Mesendoderm (in vitro differentiated cells): ENCODE data around the gene HOXA9.
A peak's percentile ranks its signal among the peaks of the same experiment; 100 is the strongest.

Source experiments
- DNase-seq: peaks from one replicate; pipeline ENCODE4 v3.0.0; 2013
- H2AK5ac ChIP-seq: 2 replicates; pipeline ENCODE4 v1.6.1; 2013; ENCODE audit warnings: low read length, inconsistent platforms
- H2BK120ac ChIP-seq: 2 replicates; pipeline ENCODE4 v1.6.1; 2013; ENCODE audit warnings: low read depth, mild to moderate bottlenecking, low read length, moderate library complexity, mixed read lengths
- H2BK15ac ChIP-seq: replicated peaks from 2 replicates; pipeline ENCODE4 v1.6.1; 2013; ENCODE audit warnings: low read depth, mild to moderate bottlenecking, moderate library complexity
- H2BK5ac ChIP-seq: 2 replicates; pipeline ENCODE4 v1.6.1; 2013; ENCODE audit warnings: low read length, inconsistent platforms
- H3K18ac ChIP-seq: 2 replicates; pipeline ENCODE4 v1.6.1; 2013; ENCODE audit warnings: mild to moderate bottlenecking, low read length, mixed read lengths
- H3K23ac ChIP-seq: one replicate; pipeline ENCODE4 v1.6.1; 2013; ENCODE audit warnings: low read length
- H3K27ac ChIP-seq: 2 replicates; pipeline ENCODE4 v1.5.1; 2013; ENCODE audit warnings: low read depth, mild to moderate bottlenecking, inconsistent platforms, low read length, moderate library complexity
- H3K27me3 ChIP-seq: 2 replicates; pipeline ENCODE4 v1.6.1; 2013; ENCODE audit warnings: low read length, control low read depth, mild to moderate bottlenecking, inconsistent platforms; ENCODE audit not compliant: insufficient read depth, poor library complexity
- H3K36me3 ChIP-seq: 2 replicates; pipeline ENCODE4 v1.6.1; 2013; ENCODE audit warnings: low read length, inconsistent platforms; ENCODE audit not compliant: control insufficient read depth, insufficient read depth
- H3K4ac ChIP-seq: one replicate; pipeline ENCODE4 v1.6.1; 2013; ENCODE audit warnings: low read depth, mild to moderate bottlenecking, low read length, moderate library complexity
- H3K4me1 ChIP-seq: 2 replicates; pipeline ENCODE4 v1.6.1; 2013; ENCODE audit warnings: low read depth, low read length, inconsistent platforms; ENCODE audit not compliant: control insufficient read depth
- H3K4me2 ChIP-seq: 2 replicates; pipeline ENCODE4 v1.6.1; 2013; ENCODE audit warnings: low read length
- H3K4me3 ChIP-seq: 2 replicates; pipeline ENCODE4 v1.5.1; 2013; ENCODE audit warnings: mild to moderate bottlenecking, low read length
- H3K56ac ChIP-seq: one replicate; pipeline ENCODE4 v1.6.1; 2013; ENCODE audit warnings: low read length
- H3K79me1 ChIP-seq: 2 replicates; pipeline ENCODE4 v1.6.1; 2013; ENCODE audit warnings: low read length, inconsistent platforms
- H3K79me2 ChIP-seq: 2 replicates; pipeline ENCODE4 v1.6.1; 2013; ENCODE audit warnings: mild to moderate bottlenecking, low read length; ENCODE audit not compliant: control insufficient read depth, insufficient read depth
- H3K9ac ChIP-seq: 2 replicates; pipeline ENCODE4 v1.6.1; 2013; ENCODE audit warnings: low read length, inconsistent platforms
- H4K5ac ChIP-seq: one replicate; pipeline ENCODE4 v1.6.1; 2013; ENCODE audit warnings: low read length
- H4K8ac ChIP-seq: one replicate; pipeline ENCODE4 v1.6.1; 2013; ENCODE audit warnings: low read depth, mild to moderate bottlenecking, control low read depth, low read length, moderate library complexity
- WGBS: extraction: QIAGEN DNeasy Blood & Tissue Kit; methylation state at CpG from one replicate; pipeline ENCODE4 v1.1.7; 2013; ENCODE audit warnings: low lambda C conversion rate, missing lambda C conversion rate; ENCODE audit not compliant: insufficient coverage; ENCODE audit errors: extremely low coverage; 5-methylcytosine and 5-hydroxymethylcytosine counted together

HOXA9 gene

GRCh38 chr7:27175626-27176523, 10.5 kb upstream of the HOXA9 start:
- no peak overlapping the region for H3K27ac ChIP-seq
- no peak overlapping the region for H3K4ac ChIP-seq
- no peak overlapping the region for H3K18ac ChIP-seq
- no peaks in the 10 kb centered on the region for H3K36me3 ChIP-seq
- no peak overlapping the region for H2AK5ac ChIP-seq
- H3K23ac ChIP-seq, result peak overlapping the region; percentile 31
- no peaks in the 10 kb centered on the region for H3K79me1 ChIP-seq
- DNase-seq, result no peak
- no peak overlapping the region for H4K8ac ChIP-seq
- no peak overlapping the region for H2BK120ac ChIP-seq
- H3K4me3 ChIP-seq, result no peak overlapping the region
- H3K79me2 ChIP-seq, result no peaks in the 10 kb centered on the region
- H3K27me3 ChIP-seq, result peaks cover 95% of the 10 kb centered on the region
- no peak overlapping the region for H4K5ac ChIP-seq
- no peak overlapping the region for H2BK15ac ChIP-seq
- no peaks in the 10 kb centered on the region for H3K4me1 ChIP-seq
- no peak overlapping the region for H3K56ac ChIP-seq
- H2BK5ac ChIP-seq, result no peak overlapping the region
- H3K9ac ChIP-seq, result no peak overlapping the region
- no CpG with 5 or more reads among the region's 40 CpGs for WGBS
- no peak overlapping the region for H3K4me2 ChIP-seq

GRCh38 chr7:27174874-27175625, 9.7 kb upstream of the HOXA9 start:
- Histone ChIP-seq H3K79me2 (no peaks in the 10 kb centered on the region), H3K56ac (no peak overlapping the region), H3K4ac (no peak overlapping the region), H4K8ac (no peak overlapping the region), H2BK15ac (no peak overlapping the region), H3K23ac (no peak overlapping the region), H3K27ac (no peak overlapping the region), H3K4me2 (no peak overlapping the region), H3K79me1 (no peaks in the 10 kb centered on the region), H2BK120ac (no peak overlapping the region), H2BK5ac (no peak overlapping the region), H3K4me3 (no peak overlapping the region), H3K9ac (no peak overlapping the region), H4K5ac (no peak overlapping the region), H2AK5ac (no peak overlapping the region), H3K36me3 (no peaks in the 10 kb centered on the region), H3K4me1 (no peaks in the 10 kb centered on the region), H3K18ac (no peak overlapping the region), H3K27me3 (peaks cover 89% of the 10 kb centered on the region)
- no CpG with 5 or more reads among the region's 12 CpGs for WGBS
- DNase-seq, result peak; percentile 52

GRCh38 chr7:27173956-27174873, 8.9 kb upstream of the HOXA9 start, which contains the start of gene HOXA10:
TSS of gene HOXA10 (minus strand) at chr7:27174320. CDS start at chr7:27174306, 14 bp downstream.
- no peaks in the 10 kb centered on the region for H3K36me3 ChIP-seq
- no peak within 1 kb of the TSS for H2AK5ac ChIP-seq
- H3K9ac ChIP-seq, result no peak within 1 kb of the TSS
- H3K4ac ChIP-seq, result no peak within 1 kb of the TSS
- H3K18ac ChIP-seq, result peak within 1 kb of the TSS; percentile 5
- H3K4me2 ChIP-seq, result peak within 1 kb of the TSS; percentile 34
- no peak within 1 kb of the TSS for H4K8ac ChIP-seq
- no peak within 1 kb of the TSS for H4K5ac ChIP-seq
- no peak within 1 kb of the TSS for H3K4me3 ChIP-seq
- H2BK5ac ChIP-seq, result no peak within 1 kb of the TSS
- peak within 1 kb of the TSS; percentile 25 for H3K56ac ChIP-seq
- peaks cover 89% of the 10 kb centered on the region for H3K27me3 ChIP-seq
- no peaks in the 10 kb centered on the region for H3K79me1 ChIP-seq
- no peak within 1 kb of the TSS for H2BK15ac ChIP-seq
- no CpG with 5 or more reads among the region's 82 CpGs for WGBS
- H2BK120ac ChIP-seq, result no peak within 1 kb of the TSS
- no peak within 1 kb of the TSS for H3K23ac ChIP-seq
- no peak for DNase-seq
- H3K79me2 ChIP-seq, result no peaks in the 10 kb centered on the region
- H3K4me1 ChIP-seq, result no peaks in the 10 kb centered on the region
- H3K27ac ChIP-seq, result no peak within 1 kb of the TSS

- Histone ChIP-seq H3K4me1 (no peaks in the 10 kb centered on the region), H2BK5ac (no peak overlapping the region), H3K4me3 (no peak overlapping the region), H2AK5ac (no peak overlapping the region), H2BK120ac (no peak overlapping the region), H3K27ac (no peak overlapping the region), H3K79me2 (no peaks in the 10 kb centered on the region), H3K36me3 (no peaks in the 10 kb centered on the region), H3K23ac (no peak overlapping the region), H3K9ac (no peak overlapping the region), H3K27me3 (peaks cover 90% of the 10 kb centered on the region), H3K4ac (no peak overlapping the region), H3K4me2 (peak overlapping the region; percentile 34), H4K5ac (no peak overlapping the region), H4K8ac (no peak overlapping the region), H3K79me1 (no peaks in the 10 kb centered on the region), H3K18ac (peak overlapping the region; percentile 5), H3K56ac (peak overlapping the region; percentile 25), H2BK15ac (no peak overlapping the region)
- no peak for DNase-seq
- WGBS, result no CpG with 5 or more reads among the region's 59 CpGs
Measured at GRCh38 chr7:27173511-27173955, 8.2 kb upstream of the HOXA9 start.

- Histone ChIP-seq H3K4me1 (no peaks in the 10 kb centered on the region), H3K27ac (no peak overlapping the region), H3K4me2 (no peak overlapping the region), H2AK5ac (no peak overlapping the region), H3K4me3 (no peak overlapping the region), H3K4ac (no peak overlapping the region), H3K56ac (peak overlapping the region; percentile 25), H4K5ac (no peak overlapping the region), H3K79me2 (no peaks in the 10 kb centered on the region), H2BK120ac (no peak overlapping the region), H3K79me1 (no peaks in the 10 kb centered on the region), H3K9ac (no peak overlapping the region), H3K27me3 (peaks cover 90% of the 10 kb centered on the region), H2BK15ac (no peak overlapping the region), H4K8ac (no peak overlapping the region), H3K23ac (no peak overlapping the region), H3K36me3 (no peaks in the 10 kb centered on the region), H3K18ac (peak overlapping the region; percentile 5), H2BK5ac (no peak overlapping the region)
- DNase-seq, result peak; percentile 71
- WGBS, result no CpG with 5 or more reads among the region's 58 CpGs
Measured at GRCh38 chr7:27172823-27173510, 7.6 kb upstream of the HOXA9 start.
